GM19099 (cell line): Measurements from ENCODE around the gene APBB2.

Source experiments
- POLR2A ChIP-seq: IDR thresholded peaks from 3 replicates; pipeline ENCODE4 v1.6.1; 2011; ENCODE audit warnings: low read depth; ENCODE audit not compliant: insufficient read length; ENCODE audit errors: extremely low read depth

Gene APBB2

GRCh38 chr4:40822420-40823166 is 391.7 kb downstream of the APBB2 start:
- no peak for TF ChIP-seq POLR2A

GRCh38 chr4:40820101-40820500 is 394.2 kb downstream of the APBB2 start:
- TF ChIP-seq POLR2A, result no peak

- no peak for TF ChIP-seq POLR2A
These were observed 401.5 kb downstream of the APBB2 start for GRCh38 chr4:40812856-40813255.

- no peak for TF ChIP-seq POLR2A
These were observed 402.0 kb downstream of the APBB2 start for GRCh38 chr4:40812386-40812785.

- TF ChIP-seq POLR2A, result no peak
These were observed 402.4 kb downstream of the APBB2 start for GRCh38 chr4:40811956-40812355.

GRCh38 chr4:40808926-40809457 is 405.4 kb downstream of the APBB2 start:
- TF ChIP-seq POLR2A, result no peak

GRCh38 chr4:40804598-40804997 is 409.7 kb downstream of the APBB2 start:
- TF ChIP-seq POLR2A, result no peak

GRCh38 chr4:40800064-40800463 is 414.3 kb downstream of the APBB2 start:
- TF ChIP-seq POLR2A, result no peak

- TF ChIP-seq POLR2A, result no peak
These were observed 424.6 kb downstream of the APBB2 start for GRCh38 chr4:40789771-40790170.

- TF ChIP-seq POLR2A, result no peak
These were observed 425.3 kb downstream of the APBB2 start for GRCh38 chr4:40789031-40789430.

- no peak for TF ChIP-seq POLR2A
These were observed 426.0 kb downstream of the APBB2 start for GRCh38 chr4:40788331-40788730.

GRCh38 chr4:40785727-40786126 is 428.6 kb downstream of the APBB2 start:
- no peak for TF ChIP-seq POLR2A

GRCh38 chr4:40782876-40783275 is 431.5 kb downstream of the APBB2 start:
- no peak for TF ChIP-seq POLR2A

- no peak for TF ChIP-seq POLR2A
These were observed 436.3 kb downstream of the APBB2 start for GRCh38 chr4:40778090-40778489.

GRCh38 chr4:40769266-40769665 is 445.1 kb downstream of the APBB2 start:
- TF ChIP-seq POLR2A, result no peak

GRCh38 chr4:40763228-40763716 is 451.1 kb downstream of the APBB2 start:
- TF ChIP-seq POLR2A, result no peak
